H9 (cell line): Measurements from ENCODE around the gene CDKAL1. TPM values are rescaled to one million over a fixed set of nuclear protein-coding genes. Genes with fewer than 3 reads are reported as not detected.

Experiments
- DNase-seq: peaks from one replicate; pipeline ENCODE4 v3.0.0-alpha.2; 2017
- H2AFZ ChIP-seq: one replicate; pipeline ENCODE4 v1.6.1; 2013; ENCODE audit warnings: mild to moderate bottlenecking, low read length, control low read depth, moderate library complexity
- H2AK5ac ChIP-seq: 2 replicates; pipeline ENCODE4 v1.6.1; 2013; ENCODE audit warnings: low read length, control low read depth, mixed read lengths; ENCODE audit not compliant: insufficient read length
- H2BK120ac ChIP-seq: one replicate; pipeline ENCODE4 v1.6.1; 2013; ENCODE audit warnings: low read depth, mild to moderate bottlenecking, low read length, control low read depth, inconsistent platforms; ENCODE audit not compliant: poor library complexity, severe bottlenecking
- H2BK12ac ChIP-seq: 2 replicates; pipeline ENCODE4 v1.6.1; 2013; ENCODE audit warnings: low read length, control low read depth, mixed read lengths, low read depth; ENCODE audit not compliant: insufficient read length
- H2BK15ac ChIP-seq: 2 replicates; pipeline ENCODE4 v1.6.1; 2013; ENCODE audit warnings: low read depth, low read length, control low read depth
- H2BK20ac ChIP-seq: one replicate; pipeline ENCODE4 v1.6.1; 2013; ENCODE audit warnings: low read depth, mild to moderate bottlenecking, low read length, control low read depth, inconsistent platforms; ENCODE audit not compliant: poor library complexity, severe bottlenecking
- H2BK5ac ChIP-seq: 2 replicates; pipeline ENCODE4 v1.6.1; 2013; ENCODE audit warnings: low read length, control low read depth, mixed read lengths; ENCODE audit not compliant: insufficient read length
- H3K14ac ChIP-seq: 2 replicates; pipeline ENCODE4 v1.6.1; 2013; ENCODE audit warnings: low read length, control low read depth; ENCODE audit not compliant: insufficient read depth
- H3K18ac ChIP-seq: 2 replicates; pipeline ENCODE4 v1.6.1; 2013; ENCODE audit warnings: low read depth, mild to moderate bottlenecking, mixed read lengths, low read length, control low read depth; ENCODE audit not compliant: insufficient read length
- H3K23ac ChIP-seq: 2 replicates; pipeline ENCODE4 v1.6.1; 2013; ENCODE audit warnings: low read length, control low read depth, mixed read lengths, low read depth; ENCODE audit not compliant: insufficient read length
- H3K23me2 ChIP-seq: 2 replicates; pipeline ENCODE4 v1.6.1; 2013; ENCODE audit warnings: low read depth, mild to moderate bottlenecking, mixed read lengths, low read length, control low read depth; ENCODE audit not compliant: insufficient read length, poor library complexity, severe bottlenecking
- H3K27ac ChIP-seq: 2 replicates; pipeline ENCODE4 v1.5.1; 2013; ENCODE audit warnings: low read length, control low read depth, mixed read lengths, low read depth; ENCODE audit not compliant: insufficient read length
- H3K27me3 ChIP-seq: 2 replicates; pipeline ENCODE4 v1.6.1; 2013; ENCODE audit warnings: low read length, control low read depth, inconsistent platforms; ENCODE audit not compliant: insufficient read depth
- H3K4ac ChIP-seq: 2 replicates; pipeline ENCODE4 v1.6.1; 2013; ENCODE audit warnings: low read depth, mild to moderate bottlenecking, control low read depth, inconsistent platforms, low read length, moderate library complexity
- H3K4me1 ChIP-seq: 2 replicates; pipeline ENCODE4 v1.6.1; 2013; ENCODE audit warnings: low read length, control low read depth, inconsistent platforms; ENCODE audit not compliant: insufficient read depth
- H3K4me2 ChIP-seq: 2 replicates; pipeline ENCODE4 v1.6.1; 2013; ENCODE audit warnings: low read length, control low read depth, mixed read lengths; ENCODE audit not compliant: insufficient read length, insufficient read depth
- H3K56ac ChIP-seq: 2 replicates; pipeline ENCODE4 v1.6.1; 2013; ENCODE audit warnings: low read depth, mild to moderate bottlenecking, mixed read lengths, low read length, control low read depth; ENCODE audit not compliant: insufficient read length
- H3K79me1 ChIP-seq: 2 replicates; pipeline ENCODE4 v1.6.1; 2013; ENCODE audit warnings: low read depth, mild to moderate bottlenecking, moderate library complexity, low read length, control low read depth, inconsistent platforms; ENCODE audit not compliant: insufficient read depth, poor library complexity, severe bottlenecking
- H3K79me2 ChIP-seq: 2 replicates; pipeline ENCODE4 v1.6.1; 2013; ENCODE audit warnings: low read length, control low read depth, inconsistent platforms; ENCODE audit not compliant: insufficient read depth
- H3K9ac ChIP-seq: 2 replicates; pipeline ENCODE4 v1.6.1; 2013; ENCODE audit warnings: low read length, control low read depth, mixed read lengths; ENCODE audit not compliant: insufficient read length; ENCODE audit errors: extremely low read depth
- H3K9me3 ChIP-seq: one replicate; pipeline ENCODE4 v1.6.1; 2013; ENCODE audit warnings: low read depth, low read length, inconsistent platforms; ENCODE audit not compliant: control insufficient read depth
- H3T11ph ChIP-seq: one replicate; pipeline ENCODE4 v1.6.1; 2013; ENCODE audit warnings: mild to moderate bottlenecking, low read length, control low read depth, inconsistent platforms
- H4K20me1 ChIP-seq: one replicate; pipeline ENCODE4 v1.6.1; 2013; ENCODE audit not compliant: control insufficient read depth, insufficient read length, insufficient read depth
- H4K5ac ChIP-seq: 2 replicates; pipeline ENCODE4 v1.6.1; 2013; ENCODE audit warnings: low read depth, mild to moderate bottlenecking, mixed read lengths, low read length, control low read depth; ENCODE audit not compliant: insufficient read length
- H4K8ac ChIP-seq: replicated peaks from 2 replicates; pipeline ENCODE4 v1.6.1; 2013; ENCODE audit warnings: low read length, control low read depth, mixed read lengths, low read depth; ENCODE audit not compliant: insufficient read length
- H4K91ac ChIP-seq: 2 replicates; pipeline ENCODE4 v1.6.1; 2013; ENCODE audit warnings: low read depth, mild to moderate bottlenecking, moderate library complexity, mixed read lengths, low read length, control low read depth; ENCODE audit not compliant: insufficient read length
- H3K27ac Mint-ChIP-seq, 3 experiments: 2 replicates in 2 of 3; 3 replicates in 1 of 3; pipeline ENCODE4 v1.8.0; 2020 to 2021; ENCODE audit warnings: mixed read lengths in 3 of 3, mild to moderate bottlenecking in 1 of 3, moderate library complexity in 1 of 3
- H3K27me3 Mint-ChIP-seq: 2 replicates; pipeline ENCODE4 v1.8.0; 2021; ENCODE audit warnings: low read depth, mild to moderate bottlenecking, moderate library complexity, mixed read lengths
- H3K36me3 Mint-ChIP-seq, 3 experiments: 2 replicates in 2 of 3; 3 replicates in 1 of 3; pipeline ENCODE4 v1.8.0; 2020 to 2021; ENCODE audit warnings: low read depth in 3 of 3, mixed read lengths in 3 of 3; ENCODE audit not compliant: insufficient read depth in 1 of 3
- H3K4me1 Mint-ChIP-seq, 2 experiments: 2 replicates each; pipeline ENCODE4 v1.8.0; 2020; ENCODE audit warnings: mixed read lengths in 2 of 2
- H3K4me3 Mint-ChIP-seq, 2 experiments: 2 replicates in 1 of 2; 3 replicates in 1 of 2; pipeline ENCODE4 v1.8.0; 2020 to 2021; ENCODE audit warnings: mild to moderate bottlenecking in 2 of 2, mixed read lengths in 2 of 2, moderate library complexity in 1 of 2
- H3K9me3 Mint-ChIP-seq, 2 experiments: 2 replicates in 1 of 2; 3 replicates in 1 of 2; pipeline ENCODE4 v1.8.0; 2020; ENCODE audit warnings: mild to moderate bottlenecking in 2 of 2, mixed read lengths in 2 of 2, moderate library complexity in 1 of 2
- WGBS: extraction: QIAGEN DNeasy Blood & Tissue Kit; methylation state at CpG from one replicate; pipeline ENCODE4 v1.1.7; 2013; ENCODE audit warnings: missing lambda C conversion rate, low lambda C conversion rate, mixed read lengths; ENCODE audit not compliant: insufficient read length; ENCODE audit errors: extremely low coverage; 5-methylcytosine and 5-hydroxymethylcytosine counted together
- total RNA-seq: library from RNA; stranded (reverse); gene quantifications from 2 replicates; pipeline ENCODE4 v1.2.1, GENCODE V29; 2021
- TF ChIP-seq, protein P1 (sequence below): fragments of 200-600 bp; sonication (generic); conservative IDR thresholded peaks from 3 replicates; pipeline ENCODE4 v1.8.0; 2021; ENCODE audit warnings: antibody characterized with exemption, mild to moderate bottlenecking

CDKAL1 gene
- total RNA-seq, 1 experiment from 2014 or later, result 23.0 TPM

DNA sequence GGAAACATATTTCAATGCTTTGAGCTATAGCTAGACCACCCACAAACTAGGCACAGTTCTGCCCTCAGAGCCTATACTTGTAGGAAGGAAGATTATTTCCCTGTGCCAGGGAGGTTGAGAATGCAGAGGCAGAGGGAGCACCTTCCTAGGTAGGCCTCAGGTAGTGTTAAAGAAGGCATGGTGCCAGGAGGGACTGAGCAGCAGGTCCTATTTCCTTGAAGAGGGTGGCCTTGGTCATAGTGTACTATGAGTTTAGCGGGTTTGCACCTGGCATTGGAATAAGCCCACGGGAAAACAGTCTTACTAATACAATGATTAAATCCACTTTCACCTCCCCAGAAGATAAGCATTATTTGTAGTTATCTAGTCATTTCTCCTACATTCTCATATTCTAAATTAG is 375.4 kb downstream of the CDKAL1 start:
- peaks cover 23% of the 10 kb centered on the region in 2 experiments for H3K4me1 Mint-ChIP-seq
- no peak overlapping the region for H2BK20ac ChIP-seq
- no peak overlapping the region for H4K5ac ChIP-seq
- H3T11ph ChIP-seq, result no peak overlapping the region
- no peaks in the 10 kb centered on the region for H3K9me3 ChIP-seq
- no peak overlapping the region for H2AFZ ChIP-seq
- H3K4me1 ChIP-seq, result no peaks in the 10 kb centered on the region
- no peak overlapping the region for H2AK5ac ChIP-seq
- peaks cover 7 to 10% of the 10 kb centered on the region in 2 experiments; a peak in 4 of 5 replicates for H3K9me3 Mint-ChIP-seq
- peaks cover 0 to 27% (median 6%) of the 10 kb centered on the region in 3 experiments; a peak in 6 of 7 replicates for H3K36me3 Mint-ChIP-seq
- H4K20me1 ChIP-seq, result no peaks in the 10 kb centered on the region
- no peak overlapping the region for H3K9ac ChIP-seq
- H3K4ac ChIP-seq, result no peak overlapping the region
- WGBS, result no CpG with 5 or more reads among the region's 2 CpGs
- peak overlapping the region in 1 of 3 experiments; percentile 19; a peak in 2 of 7 replicates for H3K27ac Mint-ChIP-seq
- H2BK120ac ChIP-seq, result no peak overlapping the region
- H2BK5ac ChIP-seq, result no peak overlapping the region
- H3K4me2 ChIP-seq, result no peak overlapping the region
- no peak overlapping the region for H3K14ac ChIP-seq
- no peak overlapping the region for H2BK15ac ChIP-seq
- no peak for DNase-seq
- H3K56ac ChIP-seq, result no peak overlapping the region
- no peak overlapping the region for H4K91ac ChIP-seq
- H3K27me3 ChIP-seq, result no peaks in the 10 kb centered on the region
- H3K23me2 ChIP-seq, result no peaks in the 10 kb centered on the region
- H3K79me2 ChIP-seq, result no peaks in the 10 kb centered on the region
- H3K4me3 Mint-ChIP-seq, result no peak overlapping the region
- no peak overlapping the region for H3K27ac ChIP-seq
- no peak overlapping the region for H3K23ac ChIP-seq
- H3K18ac ChIP-seq, result no peak overlapping the region
- no peak overlapping the region for H4K8ac ChIP-seq
- TF ChIP-seq, protein P1, sequence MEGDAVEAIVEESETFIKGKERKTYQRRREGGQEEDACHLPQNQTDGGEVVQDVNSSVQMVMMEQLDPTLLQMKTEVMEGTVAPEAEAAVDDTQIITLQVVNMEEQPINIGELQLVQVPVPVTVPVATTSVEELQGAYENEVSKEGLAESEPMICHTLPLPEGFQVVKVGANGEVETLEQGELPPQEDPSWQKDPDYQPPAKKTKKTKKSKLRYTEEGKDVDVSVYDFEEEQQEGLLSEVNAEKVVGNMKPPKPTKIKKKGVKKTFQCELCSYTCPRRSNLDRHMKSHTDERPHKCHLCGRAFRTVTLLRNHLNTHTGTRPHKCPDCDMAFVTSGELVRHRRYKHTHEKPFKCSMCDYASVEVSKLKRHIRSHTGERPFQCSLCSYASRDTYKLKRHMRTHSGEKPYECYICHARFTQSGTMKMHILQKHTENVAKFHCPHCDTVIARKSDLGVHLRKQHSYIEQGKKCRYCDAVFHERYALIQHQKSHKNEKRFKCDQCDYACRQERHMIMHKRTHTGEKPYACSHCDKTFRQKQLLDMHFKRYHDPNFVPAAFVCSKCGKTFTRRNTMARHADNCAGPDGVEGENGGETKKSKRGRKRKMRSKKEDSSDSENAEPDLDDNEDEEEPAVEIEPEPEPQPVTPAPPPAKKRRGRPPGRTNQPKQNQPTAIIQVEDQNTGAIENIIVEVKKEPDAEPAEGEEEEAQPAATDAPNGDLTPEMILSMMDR, result no peak
- no peaks in the 10 kb centered on the region for H3K79me1 ChIP-seq
- no peak overlapping the region for H2BK12ac ChIP-seq
- no peaks in the 10 kb centered on the region; the same call in 1 of the 2 replicates for H3K27me3 Mint-ChIP-seq
